IPS-NIHi7 (cell line): ENCODE measurements around the gene LRRC51.
"Not testable (repeated sequence)": the region's sequence is repeated elsewhere in the genome, so short reads cannot be mapped to it uniquely, and the experiment has no call there.

ENCODE experiments used
- DNase-seq: peaks from one replicate; pipeline ENCODE4 v3.0.0; 2012; ENCODE audit warnings: mixed read lengths; ENCODE audit errors: extremely low spot score

The LRRC51 gene

GRCh38 chr11:72140661-72141060, 60.0 kb downstream of the LRRC51 start:
- no peak for DNase-seq

GRCh38 chr11:72141066-72141465, 60.4 kb downstream of the LRRC51 start:
- DNase-seq = no peak

- not testable (repeated sequence) for DNase-seq
Measured at GRCh38 chr11:72142086-72142485, 61.4 kb downstream of the LRRC51 start.

DNA sequence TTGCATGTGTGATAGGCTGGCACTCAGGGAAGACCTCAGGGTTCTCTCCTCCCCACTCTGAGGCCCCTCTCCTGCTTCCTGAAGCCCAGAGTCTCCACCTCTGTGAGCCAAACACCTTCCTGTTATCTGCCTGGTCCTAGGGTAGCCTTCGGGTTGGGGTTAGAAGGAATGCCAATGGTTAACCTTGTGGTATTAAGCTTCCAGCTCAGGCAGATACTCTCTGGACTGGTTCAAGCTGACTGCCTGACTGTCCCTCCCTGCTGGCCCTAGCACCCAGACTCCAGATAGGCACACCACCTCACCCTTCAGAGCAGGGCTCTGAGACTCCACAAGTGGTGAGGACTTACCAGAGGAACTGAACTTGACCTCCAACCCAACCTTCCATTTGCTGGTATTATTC, 61.9 kb downstream of the LRRC51 start:
- DNase-seq = not testable (repeated sequence)

DNA sequence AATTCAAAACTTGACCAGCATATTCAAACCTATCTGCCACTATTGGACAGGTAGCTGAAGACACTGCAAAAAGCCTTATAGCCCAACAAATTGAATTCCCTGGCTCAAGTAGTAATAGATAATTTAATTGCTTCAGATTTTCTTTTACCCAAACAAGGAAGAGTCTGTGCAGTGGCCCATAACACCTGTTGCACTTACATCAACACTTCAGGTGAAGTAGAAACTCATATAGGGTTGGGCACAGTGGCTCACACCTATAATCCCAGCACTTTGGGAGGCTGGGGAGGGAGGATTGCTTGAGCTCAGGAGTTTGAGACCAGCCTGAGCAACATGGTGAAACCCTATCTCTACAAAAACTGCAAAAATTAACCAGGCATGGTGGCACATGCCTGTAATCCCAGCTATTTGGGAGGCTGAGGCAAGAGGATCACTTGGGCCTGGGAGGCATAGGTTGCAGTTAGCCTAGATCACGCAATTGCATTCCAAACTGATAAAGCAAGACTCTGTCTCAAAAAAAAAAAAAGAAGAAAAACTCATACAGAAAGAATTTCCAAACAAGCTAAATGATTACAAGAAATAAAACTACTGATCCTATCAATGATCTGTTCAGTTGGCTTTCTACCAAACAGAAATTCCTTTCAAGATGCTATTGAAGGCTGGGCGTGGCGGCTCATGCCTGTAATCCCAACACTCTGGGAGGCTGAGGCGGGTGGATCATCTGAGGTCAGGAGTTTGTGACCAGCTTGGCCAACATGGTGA, 64.3 kb downstream of the LRRC51 start:
- DNase-seq = no peak
